Activated CD8-positive, alpha-beta memory T cell treated with anti-CD3 and anti-CD28 coated beads, Interleukin-2, amount 50 U/mL, for 48 hours (primary cell): ENCODE data around the gene HMCN1.
A peak's percentile ranks its signal among the peaks of the same experiment; 100 is the strongest.
"Not testable (repeated sequence)": the region's sequence is repeated elsewhere in the genome, so short reads cannot be mapped to it uniquely, and the experiment has no call there.

ENCODE experiments used
- DNase-seq: peaks from one replicate; pipeline ENCODE4 v3.0.0-alpha.2; 2020

HMCN1 gene

DNA sequence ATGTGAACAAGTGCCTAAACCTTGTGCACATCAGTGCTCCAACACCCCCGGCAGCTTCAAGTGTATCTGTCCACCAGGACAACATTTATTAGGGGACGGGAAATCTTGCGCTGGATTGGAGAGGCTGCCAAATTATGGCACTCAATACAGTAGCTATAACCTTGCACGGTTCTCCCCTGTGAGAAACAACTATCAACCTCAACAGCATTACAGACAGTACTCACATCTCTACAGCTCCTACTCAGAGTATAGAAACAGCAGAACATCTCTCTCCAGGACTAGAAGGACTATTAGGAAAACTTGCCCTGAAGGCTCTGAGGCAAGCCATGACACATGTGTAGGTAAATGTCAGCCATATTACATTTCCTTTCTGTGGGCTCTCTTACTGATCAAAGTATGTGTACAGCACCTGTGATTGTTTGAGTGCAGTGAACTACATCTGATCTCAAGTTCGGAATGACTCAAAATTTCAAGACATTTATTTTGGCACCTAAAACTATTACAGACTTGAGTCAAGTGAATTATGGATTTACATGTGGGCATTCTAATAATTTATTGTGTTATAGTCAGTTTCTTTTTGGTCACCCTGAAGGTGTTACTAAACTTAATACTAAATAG, 444.3 kb downstream of the HMCN1 start:
- no peak for DNase-seq

GRCh38 chr1:186179231-186179630, 445.0 kb downstream of the HMCN1 start:
- no peak for DNase-seq

DNA sequence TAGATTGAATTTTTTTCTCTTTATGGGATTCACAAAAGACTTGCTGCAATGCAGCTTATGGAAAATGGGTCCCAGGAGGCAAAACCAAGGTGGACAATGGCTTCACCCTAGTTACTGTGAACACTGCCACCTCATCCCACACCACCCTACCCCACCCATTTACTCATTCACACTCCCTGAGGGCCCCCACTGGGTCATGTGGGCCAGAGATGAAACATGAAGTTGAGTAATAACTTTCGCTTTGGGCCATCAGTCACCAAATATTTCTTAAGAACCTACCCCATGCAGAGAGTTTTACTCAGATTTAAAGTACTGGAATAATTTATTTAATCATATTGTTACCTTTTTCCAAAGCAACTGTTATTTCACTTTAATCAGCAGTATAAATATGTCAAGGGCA, 449.0 kb downstream of the HMCN1 start:
- DNase-seq: peak; percentile 58

GRCh38 chr1:186183970-186184628, 449.9 kb downstream of the HMCN1 start:
- no peak for DNase-seq

DNA sequence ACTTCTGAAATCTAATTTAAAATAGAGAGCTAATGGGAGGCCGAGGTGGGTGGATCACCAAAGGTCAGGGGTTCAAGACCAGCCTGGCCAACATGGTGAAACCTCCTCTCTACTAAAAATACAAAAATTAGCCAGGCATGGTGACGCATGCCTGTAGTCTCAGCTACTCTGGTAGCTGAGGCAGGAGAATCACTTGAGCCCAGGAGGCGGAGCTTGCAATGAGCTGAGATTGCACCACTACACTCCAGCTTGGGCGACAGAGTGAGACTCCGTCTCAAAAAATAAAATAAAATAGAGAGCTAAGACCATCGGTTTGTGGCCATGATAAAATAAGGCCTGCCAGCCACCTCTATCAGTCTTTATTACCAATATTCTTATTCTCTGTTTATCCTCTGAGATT, 452.1 kb downstream of the HMCN1 start:
- DNase-seq: not testable (repeated sequence)

DNA sequence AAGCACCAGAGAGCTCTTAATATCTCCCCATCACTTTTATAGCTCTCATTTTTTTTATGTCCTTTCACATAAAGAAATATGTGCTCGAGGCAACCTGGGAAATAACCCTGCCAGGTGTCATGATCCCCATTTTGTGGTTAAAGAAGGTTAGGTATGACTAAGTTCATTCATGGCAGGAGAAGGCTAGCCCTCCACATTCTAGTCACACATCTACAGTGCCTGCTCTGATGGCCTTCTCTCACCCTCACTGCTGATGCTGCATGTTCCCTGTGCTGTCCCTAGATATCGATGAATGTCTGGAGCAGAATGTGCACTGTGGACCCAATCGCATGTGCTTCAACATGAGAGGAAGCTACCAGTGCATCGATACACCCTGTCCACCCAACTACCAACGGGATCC, 453.4 kb downstream of the HMCN1 start:
- DNase-seq: no peak

GRCh38 chr1:186188004-186188539, 453.9 kb downstream of the HMCN1 start:
- DNase-seq: peak; percentile 50

GRCh38 chr1:186188736-186189135, 454.5 kb downstream of the HMCN1 start:
- DNase-seq: no peak

- DNase-seq: no peak
Observed at GRCh38 chr1:186189156-186189555, 455.0 kb downstream of the HMCN1 start.

- DNase-seq: no peak
Observed at GRCh38 chr1:186191511-186191910, 457.3 kb downstream of the HMCN1 start.

DNA sequence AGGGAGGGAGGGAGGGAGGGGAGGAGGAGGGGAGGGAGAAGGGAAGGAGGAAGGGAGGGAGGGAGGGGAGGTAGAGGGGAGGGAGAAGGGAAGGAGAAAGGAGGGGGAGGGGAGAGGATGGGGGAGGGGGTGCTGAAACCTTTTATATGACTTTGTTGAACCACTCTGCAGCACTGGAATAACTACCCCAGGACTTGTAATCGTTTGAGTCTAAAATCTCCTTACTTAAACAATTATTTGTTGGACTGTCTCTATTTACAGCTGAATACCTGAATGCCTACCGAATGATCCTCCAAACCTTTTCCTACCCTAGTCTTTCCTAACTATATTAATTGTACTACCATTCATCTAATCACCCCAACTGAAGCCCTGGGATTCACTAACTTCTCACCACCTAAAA, 459.0 kb downstream of the HMCN1 start:
- no peak for DNase-seq

- no peak for DNase-seq
Observed at GRCh38 chr1:186194107-186194756, 460.0 kb downstream of the HMCN1 start.

DNA sequence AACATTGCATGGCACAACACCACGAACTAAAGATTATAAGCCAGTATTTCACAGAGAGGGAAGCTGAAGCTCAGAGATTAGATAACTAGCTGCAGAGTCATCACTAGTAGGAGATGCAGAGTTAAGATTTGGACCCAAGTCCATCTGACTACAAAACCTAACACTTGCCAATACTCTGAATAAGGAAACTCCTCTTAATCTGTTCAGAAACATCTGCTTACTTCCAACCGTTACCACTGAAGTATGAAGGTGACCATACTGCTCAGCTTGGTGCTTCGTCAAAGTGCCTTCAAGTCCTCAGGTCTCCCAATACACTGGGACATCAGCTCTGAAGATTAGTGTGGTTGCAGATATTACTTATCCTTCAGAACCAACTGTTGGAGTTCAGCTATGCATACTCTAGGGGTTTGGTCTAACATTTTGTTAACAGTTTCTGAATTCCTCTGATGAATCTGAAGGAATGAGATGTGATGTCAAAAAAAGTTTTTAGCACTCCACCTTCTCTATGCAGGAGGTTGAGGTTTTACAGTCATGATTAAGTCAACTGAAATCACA, 461.3 kb downstream of the HMCN1 start:
- no peak for DNase-seq

DNA sequence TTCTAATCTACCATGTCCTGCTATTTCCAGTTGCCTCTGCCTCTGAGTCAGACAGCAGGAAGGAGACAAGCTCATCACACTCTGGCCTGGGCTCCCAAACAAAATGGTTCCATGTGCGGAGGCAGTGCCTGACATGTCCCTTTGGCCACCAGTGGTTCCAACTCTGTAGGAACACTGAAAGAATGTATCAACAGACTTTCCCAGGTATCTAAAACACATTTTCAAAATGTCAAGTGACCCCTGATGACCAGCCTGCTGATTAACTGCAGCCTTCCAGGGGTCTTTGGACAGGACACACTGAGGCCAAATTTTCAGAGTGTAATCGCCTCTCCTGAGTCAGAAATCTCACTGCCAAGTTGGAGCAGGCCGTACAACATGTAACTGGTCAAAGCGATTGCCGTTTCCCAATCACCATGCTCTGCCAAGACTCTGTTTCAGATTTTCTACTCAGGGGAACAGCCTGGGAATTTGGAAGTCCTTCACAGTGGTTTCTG, 468.1 kb downstream of the HMCN1 start:
- DNase-seq: no peak

DNA sequence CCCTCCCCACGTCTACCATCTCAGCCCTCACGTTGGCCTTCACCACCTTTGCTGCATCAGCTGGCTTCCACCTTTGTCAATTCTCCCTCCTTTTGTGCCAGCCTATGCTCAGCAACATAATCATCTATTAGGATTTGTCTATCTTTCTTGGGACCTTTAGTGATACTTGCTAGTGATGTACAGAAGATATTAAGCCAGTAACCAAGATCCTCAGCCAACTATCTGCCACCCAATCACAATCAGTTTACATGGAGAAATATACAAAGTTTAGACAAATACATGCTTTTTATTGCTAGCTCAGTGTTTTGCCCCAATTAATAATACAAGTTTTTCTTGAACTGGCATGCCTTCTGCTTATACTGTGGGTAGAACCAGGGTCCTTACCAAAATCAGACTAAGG, 468.6 kb downstream of the HMCN1 start:
- no peak for DNase-seq

- no peak for DNase-seq
Observed at GRCh38 chr1:186206048-186206570, 471.9 kb downstream of the HMCN1 start.

GRCh38 chr1:186207391-186208085, 473.3 kb downstream of the HMCN1 start:
- no peak for DNase-seq

GRCh38 chr1:186208405-186209129, 474.4 kb downstream of the HMCN1 start:
- no peak for DNase-seq

- DNase-seq: no peak
Observed at GRCh38 chr1:186210258-186210657, 476.1 kb downstream of the HMCN1 start.

- DNase-seq: not testable (repeated sequence)
Observed at GRCh38 chr1:186211583-186211982, 477.4 kb downstream of the HMCN1 start.

DNA sequence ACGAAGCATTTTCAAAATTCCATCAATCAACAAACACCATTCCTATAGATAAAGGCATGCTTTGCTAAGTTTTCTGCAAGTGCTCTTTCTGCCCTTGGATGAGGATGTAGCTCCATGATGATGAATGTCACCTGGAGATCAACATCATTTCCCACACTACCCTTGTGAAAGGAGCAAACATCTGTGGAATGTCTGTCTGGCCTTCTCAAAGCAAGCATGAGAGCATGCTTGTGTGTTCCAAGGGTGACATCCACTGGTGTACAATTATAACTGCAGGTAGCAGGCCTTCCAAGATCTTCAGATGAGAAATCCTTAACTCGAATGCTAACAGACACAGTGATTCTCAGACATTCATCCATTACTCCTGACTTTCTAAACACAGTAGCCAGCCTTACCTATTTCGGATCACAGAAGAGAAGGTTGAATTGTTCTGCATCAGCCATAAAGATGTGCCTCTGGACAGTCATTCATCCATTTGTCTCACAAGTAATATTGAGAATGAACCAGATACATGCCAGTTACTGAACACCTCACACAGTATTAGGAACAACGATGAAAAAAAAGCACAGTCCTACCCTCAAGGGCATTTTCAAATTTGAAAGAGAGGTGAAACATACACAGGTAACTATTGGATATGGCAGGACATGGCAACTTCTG, 478.5 kb downstream of the HMCN1 start:
- no peak for DNase-seq
